IMR-90 (cell line): Measurements from ENCODE around the gene GPC5. TPM values are rescaled to one million over a fixed set of nuclear protein-coding genes. Genes with fewer than 3 reads are reported as not detected.

Experiments used
- ATAC-seq: fragments of 200-7000 bp; cut with Tn5 transposase; 2 replicates; pipeline ENCODE4 v1.9.1; 2020; ENCODE audit warnings: low read depth, mild to moderate bottlenecking, moderate library complexity
- BruUV-seq: library from RNA; stranded (reverse); fragments of 400-500 nt; replicated peaks from 2 replicates; lab custom pipeline; 2021; lab: Mats Ljungman, UMichigan
- CTCF ChIA-PET: fragments of 300-600 bp; formaldehyde crosslinking; extraction: SDS; loops from one replicate; lab custom pipeline; 2021; ENCODE audit warnings: antibody characterized with exemption; lab: Yijun Ruan, JAX
- POLR2A ChIA-PET: fragments of 300-600 bp; sonication (Branson Sonifier 250); formaldehyde crosslinking; loops from one replicate; lab custom pipeline; 2022; ENCODE audit warnings: antibody characterized with exemption; ENCODE audit not compliant: unreplicated experiment; lab: Charles Lee
- DNase-seq: peaks from one replicate; pipeline ENCODE4 v3.0.0; 2013
- H2AFZ ChIP-seq: replicated peaks from 2 replicates; pipeline ENCODE3; 2013; ENCODE audit warnings: low read length, mild to moderate bottlenecking; ENCODE audit not compliant: poor library complexity
- H2AK5ac ChIP-seq: 2 replicates; pipeline ENCODE4 v1.6.1; 2013; ENCODE audit warnings: low read depth, low read length, inconsistent platforms
- H2AK9ac ChIP-seq: replicated peaks from 2 replicates; pipeline ENCODE3; 2013; ENCODE audit warnings: mild to moderate bottlenecking, low read depth, low read length, moderate library complexity; ENCODE audit not compliant: poor library complexity
- H2BK120ac ChIP-seq: 2 replicates; pipeline ENCODE4 v1.6.1; 2013; ENCODE audit warnings: low read depth, low read length, inconsistent platforms
- H2BK15ac ChIP-seq: 3 replicates; pipeline ENCODE4 v1.6.1; 2013; ENCODE audit warnings: low read depth, low read length, inconsistent platforms
- H2BK20ac ChIP-seq: 2 replicates; pipeline ENCODE4 v1.6.1; 2013; ENCODE audit warnings: low read depth, mild to moderate bottlenecking, inconsistent platforms, low read length, moderate library complexity
- H2BK5ac ChIP-seq: 2 replicates; pipeline ENCODE4 v1.6.1; 2013; ENCODE audit warnings: mild to moderate bottlenecking, low read depth, low read length, inconsistent platforms; ENCODE audit not compliant: poor library complexity, severe bottlenecking
- H3K14ac ChIP-seq: replicated peaks from 2 replicates; pipeline ENCODE4 v1.6.1; 2013; ENCODE audit warnings: low read depth, low read length, inconsistent platforms
- H3K18ac ChIP-seq: 2 replicates; pipeline ENCODE4 v1.6.1; 2013; ENCODE audit warnings: low read depth, low read length, control low read depth
- H3K23ac ChIP-seq: 2 replicates; pipeline ENCODE4 v1.6.1; 2013; ENCODE audit warnings: low read depth, low read length, inconsistent platforms
- H3K27ac ChIP-seq: 2 replicates; pipeline ENCODE4 v1.5.1; 2013; ENCODE audit warnings: mild to moderate bottlenecking, control low read depth, low read length; ENCODE audit not compliant: insufficient read depth
- H3K27me3 ChIP-seq: 2 replicates; pipeline ENCODE4 v1.6.1; 2013; ENCODE audit warnings: low read length; ENCODE audit not compliant: control insufficient read depth, insufficient read depth
- H3K36me3 ChIP-seq: 2 replicates; pipeline ENCODE4 v1.6.1; 2013; ENCODE audit warnings: low read length, mixed read lengths; ENCODE audit not compliant: control insufficient read depth, insufficient read depth
- H3K4ac ChIP-seq: 2 replicates; pipeline ENCODE4 v1.6.1; 2013; ENCODE audit warnings: low read depth, low read length, inconsistent platforms
- H3K4me1 ChIP-seq: 2 replicates; pipeline ENCODE4 v1.6.1; 2013; ENCODE audit warnings: low read length, mixed read lengths; ENCODE audit not compliant: control insufficient read depth, insufficient read depth
- H3K4me2 ChIP-seq: 2 replicates; pipeline ENCODE4 v1.6.1; 2013; ENCODE audit warnings: low read depth, mild to moderate bottlenecking, control low read depth, low read length, moderate library complexity
- H3K4me3 ChIP-seq: 2 replicates; pipeline ENCODE4 v1.5.1; 2013; ENCODE audit warnings: low read depth, mild to moderate bottlenecking, control low read depth, low read length, moderate library complexity; ENCODE audit not compliant: insufficient read depth
- H3K56ac ChIP-seq: 2 replicates; pipeline ENCODE4 v1.6.1; 2013; ENCODE audit warnings: low read length, inconsistent platforms; ENCODE audit not compliant: insufficient read depth; ENCODE audit errors: extremely low read depth
- H3K79me1 ChIP-seq, 2 experiments: 2 replicates each; pipeline ENCODE4 v1.6.1; 2013; ENCODE audit warnings: low read length in 2 of 2, inconsistent platforms in 1 of 2, low read depth in 1 of 2
- H3K9ac ChIP-seq: 2 replicates; pipeline ENCODE4 v1.6.1; 2013; ENCODE audit warnings: low read depth, low read length, control low read depth
- H3K9me1 ChIP-seq: 2 replicates; pipeline ENCODE4 v1.6.1; 2013; ENCODE audit warnings: low read length, inconsistent platforms; ENCODE audit not compliant: insufficient read depth
- H3K9me3 ChIP-seq: 2 replicates; pipeline ENCODE4 v1.6.1; 2013; ENCODE audit warnings: low read length; ENCODE audit not compliant: control insufficient read depth, insufficient read depth
- H4K20me1 ChIP-seq: 2 replicates; pipeline ENCODE4 v1.6.1; 2013; ENCODE audit warnings: low read length, inconsistent platforms; ENCODE audit not compliant: insufficient read depth
- H4K5ac ChIP-seq: 2 replicates; pipeline ENCODE4 v1.6.1; 2013; ENCODE audit warnings: mild to moderate bottlenecking, low read depth, low read length, control low read depth
- H4K8ac ChIP-seq, 2 experiments: 2 replicates each; pipeline ENCODE4 v1.6.1; 2013; ENCODE audit warnings: low read depth in 2 of 2, low read length in 2 of 2, control low read depth in 1 of 2, inconsistent platforms in 1 of 2
- H4K91ac ChIP-seq: 2 replicates; pipeline ENCODE4 v1.6.1; 2013; ENCODE audit warnings: low read depth, low read length, inconsistent platforms; ENCODE audit not compliant: insufficient read depth
- CEBPB ChIP-seq: IDR thresholded peaks from 2 replicates; pipeline ENCODE4 v1.6.1; 2012; ENCODE audit warnings: low read depth, low read length, improper control_type of control experiment
- SMC3 ChIP-seq: fragments of 150-350 bp; IDR thresholded peaks from 2 replicates; pipeline ENCODE4 v1.6.1; 2016; ENCODE audit warnings: low read depth, mild to moderate bottlenecking, antibody characterized with exemption, low read length, moderate library complexity
- WGBS, 2 experiments: methylation state at CpG; one replicate each; pipeline versions ENCODE4 v1.1.5 to v1.1.7; 2013; ENCODE audit warnings: missing lambda C conversion rate in 2 of 2; ENCODE audit not compliant: insufficient read length in 1 of 2; ENCODE audit errors: extremely low coverage in 2 of 2; 5-methylcytosine and 5-hydroxymethylcytosine counted together
- dilution Hi-C: fragments of 300-500 bp; cut with HindIII; formaldehyde crosslinking; loops from one replicate; pipeline ENCODE4 v1.14.3; 2018; ENCODE audit warnings: low sequenced_read_pairs; ENCODE audit not compliant: unreplicated experiment
- in situ Hi-C: fragments of 300-500 bp; cut with MboI; formaldehyde crosslinking; loops from 3 replicates; pipeline ENCODE4 v1.14.3; 2019; ENCODE audit warnings: low sequenced_read_pairs, inconsistent platforms, mixed read lengths
- intact Hi-C: fragments of 100-400 bp; cut with micrococcal nuclease; formaldehyde crosslinking; loops from 2 replicates; pipeline ENCODE4 v1.10.0; 2022
- polyA plus RNA-seq, 3 experiments: library from polyadenylated mRNA; depleted of rRNA; stranded (reverse); fragments of >200 nt; gene quantifications; 2 replicates each; pipeline ENCODE4 v1.2.3, GENCODE V29; 2012; ENCODE audit warnings: low replicate concordance in 1 of 3
- total RNA-seq: library from RNA; depleted of rRNA; stranded (reverse); fragments of >200 nt; gene quantifications from 2 replicates; pipeline ENCODE4 v1.2.3, GENCODE V29; 2012

GPC5 gene
- total and polyA plus RNA-seq, 2 of the 4 experiments (the other 2 are of a cell fraction) = 0.94 to 1.8 TPM

DNA sequence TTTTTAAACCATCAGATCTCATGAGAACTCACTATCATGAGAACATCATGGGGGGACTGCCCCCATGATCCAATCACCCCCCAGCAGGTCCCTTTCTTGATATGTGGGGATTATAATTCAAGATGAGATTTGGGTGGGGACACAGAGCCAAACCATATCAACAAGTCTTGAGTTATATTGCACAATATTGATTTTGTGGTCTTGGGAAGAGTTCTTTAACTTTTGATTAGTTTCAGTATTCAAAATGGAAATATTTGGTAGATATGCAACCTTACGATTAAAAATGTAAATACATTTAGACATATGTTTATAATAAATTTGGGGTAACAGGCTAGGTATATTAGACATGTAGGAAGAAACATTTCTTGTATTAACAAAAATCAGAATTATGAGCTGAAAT lies 188.2 kb downstream of the GPC5 start:
- intact Hi-C loops = no loop called here
- no CpG with 5 or more reads among the region's 1 CpG for WGBS, 2 experiments
- H4K91ac ChIP-seq = no peak overlapping the region
- no peak overlapping the region for H3K9ac ChIP-seq
- no peak overlapping the region for H3K14ac ChIP-seq
- no peak overlapping the region for H3K23ac ChIP-seq
- H4K20me1 ChIP-seq = no peaks in the 10 kb centered on the region
- no peaks in the 10 kb centered on the region for H3K36me3 ChIP-seq
- no peak overlapping the region for H4K5ac ChIP-seq
- dilution Hi-C loops = no loop called here
- TF ChIP-seq CEBPB = peak; percentile 45
- no peak for TF ChIP-seq SMC3
- H4K8ac ChIP-seq = no peak overlapping the region
- CTCF ChIA-PET = no interaction called here
- H2BK120ac ChIP-seq = no peak overlapping the region
- H3K27me3 ChIP-seq = no peaks in the 10 kb centered on the region
- POLR2A ChIA-PET = no interaction called here
- no peak overlapping the region for H3K18ac ChIP-seq
- no peak for DNase-seq
- H3K4me1 ChIP-seq = no peaks in the 10 kb centered on the region
- no peak overlapping the region for H2AK5ac ChIP-seq
- no peak overlapping the region for H3K4me2 ChIP-seq
- in situ Hi-C loops = no loop called here
- H2BK5ac ChIP-seq = no peak overlapping the region
- no peak overlapping the region for H2AFZ ChIP-seq
- H3K56ac ChIP-seq = no peak overlapping the region
- no peak overlapping the region for H2BK20ac ChIP-seq
- no peak overlapping the region for H3K4me3 ChIP-seq
- H3K27ac ChIP-seq = no peak overlapping the region
- no peak for ATAC-seq
- no peaks in the 10 kb centered on the region for H3K9me1 ChIP-seq
- H3K4ac ChIP-seq = no peak overlapping the region
- H2BK15ac ChIP-seq = no peak overlapping the region
- no TSS peak for BruUV-seq
- no peaks in the 10 kb centered on the region for H3K9me3 ChIP-seq
- H3K79me1 ChIP-seq = no peaks in the 10 kb centered on the region
- H2AK9ac ChIP-seq = no peak overlapping the region
